Duodenal mucosa (tissue), 2 donors: ENCODE results near the gene MSANTD2.

Source experiments
- H3K27ac ChIP-seq: one replicate; pipeline ENCODE4 v1.7.0; 2013; ENCODE audit warnings: low read depth, low read length
- H3K27me3 ChIP-seq, 2 donors: one replicate each; pipeline ENCODE4 v1.7.0; 2013; ENCODE audit warnings: low read length in 2 of 2, control low read depth in 1 of 2; ENCODE audit not compliant: insufficient read depth in 2 of 2, control insufficient read depth in 1 of 2
- H3K36me3 ChIP-seq, 2 donors: one replicate each; pipeline ENCODE4 v1.7.0; 2013; ENCODE audit warnings: low read length in 2 of 2, control low read depth in 1 of 2; ENCODE audit not compliant: insufficient read depth in 2 of 2, control insufficient read depth in 1 of 2
- H3K4me1 ChIP-seq, 2 donors: one replicate each; pipeline ENCODE4 v1.7.0; 2013; ENCODE audit warnings: low read length in 2 of 2, control low read depth in 1 of 2; ENCODE audit not compliant: insufficient read depth in 2 of 2, control insufficient read depth in 1 of 2
- H3K4me3 ChIP-seq, 2 donors: one replicate each; pipeline ENCODE4 v1.7.0; 2013; ENCODE audit warnings: low read length in 2 of 2, low read depth in 1 of 2
- H3K9ac ChIP-seq, 2 donors: one replicate each; pipeline ENCODE4 v1.7.0; 2013; ENCODE audit warnings: low read length in 2 of 2, low read depth in 1 of 2
- H3K9me3 ChIP-seq, 2 donors: one replicate each; pipeline ENCODE4 v1.7.0; 2013; ENCODE audit warnings: low read length in 2 of 2, control low read depth in 1 of 2; ENCODE audit not compliant: control insufficient read depth in 1 of 2

Gene MSANTD2

DNA sequence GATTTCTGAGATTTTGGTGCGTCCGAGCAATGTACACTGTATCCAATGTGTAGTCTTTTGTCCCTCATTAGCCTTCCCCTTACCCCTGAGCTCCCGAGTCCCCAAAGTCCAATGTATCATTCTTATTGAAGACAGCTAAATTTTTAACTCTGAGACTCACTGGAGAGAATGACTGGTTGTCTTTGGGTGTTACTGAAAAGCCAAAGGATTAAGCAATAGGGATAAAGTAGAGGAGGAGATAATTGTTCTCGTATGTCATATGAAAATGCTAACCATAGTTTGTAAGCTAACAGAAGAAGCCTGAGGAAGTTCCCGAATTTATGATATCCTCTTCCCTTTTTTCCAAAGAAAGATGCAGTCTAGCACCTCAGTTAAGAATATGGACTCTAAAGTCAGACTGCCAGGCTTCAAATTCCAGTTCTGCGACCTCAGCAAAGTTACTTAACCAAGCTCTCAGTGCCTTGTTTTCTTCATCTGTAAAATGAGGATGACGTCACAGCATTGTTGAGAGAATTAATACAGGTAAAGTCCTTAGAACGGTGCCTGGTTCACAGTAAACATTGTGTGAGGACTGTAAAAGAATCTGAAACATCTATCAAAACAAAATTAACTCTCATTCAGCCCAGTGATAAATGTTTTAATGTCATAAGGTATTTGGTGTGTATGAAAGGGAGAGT, 1.6 kb upstream of the MSANTD2 start:
- Histone ChIP-seq H3K27ac (no peak overlapping the region), H3K4me1 (peaks cover 13 to 19% of the 10 kb centered on the region in 2 donors), H3K9me3 (no peaks in the 10 kb centered on the region), H3K27me3 (no peaks in the 10 kb centered on the region), H3K9ac (no peak overlapping the region), H3K4me3 (no peak overlapping the region), H3K36me3 (no peaks in the 10 kb centered on the region)

- H3K27ac ChIP-seq: peak overlapping the region; percentile 98
- peaks cover 13 to 19% of the 10 kb centered on the region in 2 donors for H3K4me1 ChIP-seq
- H3K4me3 ChIP-seq: peak overlapping the region; percentile 92 to 93
- peak overlapping the region; percentile 77 to 78 for H3K9ac ChIP-seq
- H3K27me3 ChIP-seq: no peaks in the 10 kb centered on the region
- no peaks in the 10 kb centered on the region for H3K36me3 ChIP-seq
- no peaks in the 10 kb centered on the region for H3K9me3 ChIP-seq
Measured at GRCh38 chr11:124801014-124801413, 808 bp upstream of the MSANTD2 start.

DNA sequence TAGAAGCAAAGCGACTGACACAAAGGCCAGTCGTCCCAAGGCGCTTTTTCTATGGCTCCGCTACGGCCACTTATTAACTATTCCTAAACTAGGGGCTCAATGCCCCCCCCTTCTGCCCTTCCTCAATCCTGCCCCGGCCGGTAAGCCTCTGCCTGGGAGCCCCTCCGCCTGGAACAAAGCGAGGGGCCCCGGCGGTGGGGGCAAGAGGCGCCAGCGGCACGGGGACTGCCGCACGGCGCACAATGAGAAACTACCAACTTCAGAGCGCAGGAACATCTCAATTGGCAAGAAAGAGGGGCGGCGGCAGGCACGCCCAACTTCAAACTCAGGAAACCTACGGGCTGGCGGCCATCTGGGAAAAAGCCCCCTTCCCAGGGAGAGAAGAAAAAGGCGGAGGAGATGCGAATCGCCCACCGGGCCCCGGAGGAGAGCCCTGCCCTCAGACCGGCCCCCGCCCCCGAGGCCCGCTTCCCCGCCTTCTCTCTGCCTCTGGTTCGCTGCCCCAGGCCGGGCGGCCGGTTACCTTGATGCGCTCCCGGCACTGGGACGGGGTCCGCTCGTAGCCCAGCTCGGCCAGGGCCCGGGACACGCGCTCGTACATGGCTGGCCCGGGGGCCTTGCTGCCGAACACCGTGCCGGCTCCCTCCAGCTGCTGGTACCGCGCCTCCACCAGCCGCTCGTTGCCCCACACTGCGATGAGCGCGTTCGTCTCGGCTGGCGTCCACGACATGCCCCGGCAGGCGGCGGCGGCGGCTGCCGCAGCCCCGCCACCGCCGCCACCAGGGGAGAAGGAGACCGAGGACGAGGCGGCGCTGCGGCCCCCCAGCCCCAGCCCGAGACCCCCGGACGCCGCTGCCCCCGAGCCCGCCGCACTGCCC, 619 bp downstream of the MSANTD2 start:
- H3K27me3 ChIP-seq: no peaks in the 10 kb centered on the region
- no peaks in the 10 kb centered on the region for H3K36me3 ChIP-seq
- H3K9ac ChIP-seq: peak overlapping the region; percentile 77 to 78
- peaks cover 13 to 19% of the 10 kb centered on the region in 2 donors for H3K4me1 ChIP-seq
- H3K4me3 ChIP-seq: peak overlapping the region; percentile 92 to 93
- H3K27ac ChIP-seq: peak overlapping the region; percentile 98
- H3K9me3 ChIP-seq: no peaks in the 10 kb centered on the region

DNA sequence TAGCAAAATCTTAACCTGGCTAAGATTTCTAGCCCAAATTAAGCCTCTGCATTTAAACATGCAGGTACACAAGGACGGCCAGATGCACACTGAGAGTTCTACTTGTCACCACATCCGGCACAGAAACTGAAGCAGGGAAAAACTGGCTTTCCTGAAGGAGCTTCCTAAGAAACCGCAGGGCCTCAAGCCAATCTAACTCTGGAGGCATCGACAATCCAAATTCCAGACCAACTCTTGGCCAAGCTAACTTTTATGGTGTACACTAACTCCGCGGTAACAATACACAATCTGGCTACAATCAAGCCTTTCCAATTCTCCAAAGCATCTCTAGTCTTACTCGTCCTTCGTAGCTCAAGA, 1.2 kb downstream of the MSANTD2 start:
- no peaks in the 10 kb centered on the region for H3K36me3 ChIP-seq
- H3K27ac ChIP-seq: no peak overlapping the region
- H3K27me3 ChIP-seq: no peaks in the 10 kb centered on the region
- H3K9me3 ChIP-seq: no peaks in the 10 kb centered on the region
- peak overlapping the region; percentile 92 to 93 for H3K4me3 ChIP-seq
- H3K9ac ChIP-seq: peak overlapping the region; percentile 77 to 78
- peaks cover 13 to 19% of the 10 kb centered on the region in 2 donors for H3K4me1 ChIP-seq

- peaks cover 13 to 22% of the 10 kb centered on the region in 2 donors for H3K4me1 ChIP-seq
- H3K36me3 ChIP-seq: no peaks in the 10 kb centered on the region
- no peak overlapping the region for H3K9ac ChIP-seq
- H3K9me3 ChIP-seq: no peaks in the 10 kb centered on the region
- H3K27ac ChIP-seq: no peak overlapping the region
- no peak overlapping the region for H3K4me3 ChIP-seq
- no peaks in the 10 kb centered on the region for H3K27me3 ChIP-seq
Measured at GRCh38 chr11:124796312-124796711, 3.9 kb downstream of the MSANTD2 start.

DNA sequence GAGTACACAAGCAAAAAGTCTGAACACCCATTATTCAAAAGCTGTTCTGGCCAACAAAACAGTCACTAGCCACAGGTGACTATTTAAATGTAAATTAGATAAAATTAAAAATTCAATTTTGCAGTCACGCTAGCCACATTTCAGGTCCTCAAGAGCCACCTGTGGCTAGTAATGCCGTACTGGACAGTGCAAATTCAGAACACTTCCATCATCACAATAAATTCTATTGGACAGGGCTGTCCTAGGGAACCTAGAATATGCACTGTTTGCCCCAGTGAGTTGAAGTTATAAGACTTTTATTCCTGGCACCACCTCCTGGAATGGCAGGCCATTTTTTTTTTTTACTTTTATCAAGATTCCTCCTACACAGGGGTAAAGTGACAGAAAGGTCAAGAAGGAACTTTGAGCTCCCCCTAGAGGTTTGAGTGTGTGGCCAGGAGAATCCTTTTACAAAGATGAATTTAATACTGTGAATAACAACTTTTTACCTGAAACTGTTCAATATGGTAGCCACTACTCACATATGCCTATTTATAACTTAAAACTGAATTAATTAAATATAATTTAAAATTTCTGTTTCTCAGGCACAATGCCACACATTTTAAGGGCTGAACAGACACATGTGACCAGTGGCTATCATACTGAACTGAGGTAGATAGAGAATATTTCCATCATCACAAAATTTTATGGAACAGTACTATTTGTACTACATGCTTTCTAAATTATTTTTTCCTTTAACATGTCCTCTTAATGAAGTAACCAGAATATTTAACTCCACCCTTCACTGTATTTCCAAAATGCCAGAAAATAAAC, 6.5 kb downstream of the MSANTD2 start:
- Histone ChIP-seq H3K9me3 (no peaks in the 10 kb centered on the region), H3K36me3 (no peaks in the 10 kb centered on the region), H3K27me3 (no peaks in the 10 kb centered on the region), H3K4me3 (no peak overlapping the region), H3K9ac (no peak overlapping the region), H3K27ac (no peak overlapping the region), H3K4me1 (peaks cover 4 to 12% of the 10 kb centered on the region in 2 donors)

- Histone ChIP-seq H3K9ac (no peak overlapping the region), H3K27ac (no peak overlapping the region), H3K27me3 (no peaks in the 10 kb centered on the region), H3K4me1 (peaks cover 0 to 5% of the 10 kb centered on the region in 2 donors), H3K4me3 (no peak overlapping the region), H3K36me3 (no peaks in the 10 kb centered on the region), H3K9me3 (no peaks in the 10 kb centered on the region)
Measured at GRCh38 chr11:124791626-124792341, 8.4 kb downstream of the MSANTD2 start.

- Histone ChIP-seq H3K4me3 (no peak overlapping the region), H3K27me3 (no peaks in the 10 kb centered on the region), H3K9ac (no peak overlapping the region), H3K36me3 (no peaks in the 10 kb centered on the region), H3K9me3 (no peaks in the 10 kb centered on the region), H3K27ac (no peak overlapping the region), H3K4me1 (peaks cover 4 to 5% of the 10 kb centered on the region in 2 donors)
Measured at GRCh38 chr11:124788521-124788920, 11.7 kb downstream of the MSANTD2 start.

GRCh38 chr11:124784051-124784450, 16.2 kb downstream of the MSANTD2 start:
- H3K9ac ChIP-seq: no peak overlapping the region
- no peak overlapping the region for H3K4me3 ChIP-seq
- no peaks in the 10 kb centered on the region for H3K27me3 ChIP-seq
- no peaks in the 10 kb centered on the region for H3K36me3 ChIP-seq
- no peak overlapping the region for H3K27ac ChIP-seq
- H3K4me1 ChIP-seq: peaks cover 0 to 4% of the 10 kb centered on the region in 2 donors
- H3K9me3 ChIP-seq: no peaks in the 10 kb centered on the region
